HG03558 (cell line): ENCODE data around the gene G2E3.
"Not testable (repeated sequence)": the region's sequence is repeated elsewhere in the genome, so short reads cannot be mapped to it uniquely, and the experiment has no call there.

ENCODE experiments used
- ATAC-seq: cut with Tn5 transposase; IDR thresholded peaks from one replicate; pipeline ENCODE4 v1.9.1; 2021; ENCODE audit warnings: moderate number of reproducible peaks; ENCODE audit not compliant: unreplicated experiment; ENCODE audit errors: extremely low read depth

G2E3 gene, protein sequence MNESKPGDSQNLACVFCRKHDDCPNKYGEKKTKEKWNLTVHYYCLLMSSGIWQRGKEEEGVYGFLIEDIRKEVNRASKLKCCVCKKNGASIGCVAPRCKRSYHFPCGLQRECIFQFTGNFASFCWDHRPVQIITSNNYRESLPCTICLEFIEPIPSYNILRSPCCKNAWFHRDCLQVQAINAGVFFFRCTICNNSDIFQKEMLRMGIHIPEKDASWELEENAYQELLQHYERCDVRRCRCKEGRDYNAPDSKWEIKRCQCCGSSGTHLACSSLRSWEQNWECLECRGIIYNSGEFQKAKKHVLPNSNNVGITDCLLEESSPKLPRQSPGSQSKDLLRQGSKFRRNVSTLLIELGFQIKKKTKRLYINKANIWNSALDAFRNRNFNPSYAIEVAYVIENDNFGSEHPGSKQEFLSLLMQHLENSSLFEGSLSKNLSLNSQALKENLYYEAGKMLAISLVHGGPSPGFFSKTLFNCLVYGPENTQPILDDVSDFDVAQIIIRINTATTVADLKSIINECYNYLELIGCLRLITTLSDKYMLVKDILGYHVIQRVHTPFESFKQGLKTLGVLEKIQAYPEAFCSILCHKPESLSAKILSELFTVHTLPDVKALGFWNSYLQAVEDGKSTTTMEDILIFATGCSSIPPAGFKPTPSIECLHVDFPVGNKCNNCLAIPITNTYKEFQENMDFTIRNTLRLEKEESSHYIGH

DNA sequence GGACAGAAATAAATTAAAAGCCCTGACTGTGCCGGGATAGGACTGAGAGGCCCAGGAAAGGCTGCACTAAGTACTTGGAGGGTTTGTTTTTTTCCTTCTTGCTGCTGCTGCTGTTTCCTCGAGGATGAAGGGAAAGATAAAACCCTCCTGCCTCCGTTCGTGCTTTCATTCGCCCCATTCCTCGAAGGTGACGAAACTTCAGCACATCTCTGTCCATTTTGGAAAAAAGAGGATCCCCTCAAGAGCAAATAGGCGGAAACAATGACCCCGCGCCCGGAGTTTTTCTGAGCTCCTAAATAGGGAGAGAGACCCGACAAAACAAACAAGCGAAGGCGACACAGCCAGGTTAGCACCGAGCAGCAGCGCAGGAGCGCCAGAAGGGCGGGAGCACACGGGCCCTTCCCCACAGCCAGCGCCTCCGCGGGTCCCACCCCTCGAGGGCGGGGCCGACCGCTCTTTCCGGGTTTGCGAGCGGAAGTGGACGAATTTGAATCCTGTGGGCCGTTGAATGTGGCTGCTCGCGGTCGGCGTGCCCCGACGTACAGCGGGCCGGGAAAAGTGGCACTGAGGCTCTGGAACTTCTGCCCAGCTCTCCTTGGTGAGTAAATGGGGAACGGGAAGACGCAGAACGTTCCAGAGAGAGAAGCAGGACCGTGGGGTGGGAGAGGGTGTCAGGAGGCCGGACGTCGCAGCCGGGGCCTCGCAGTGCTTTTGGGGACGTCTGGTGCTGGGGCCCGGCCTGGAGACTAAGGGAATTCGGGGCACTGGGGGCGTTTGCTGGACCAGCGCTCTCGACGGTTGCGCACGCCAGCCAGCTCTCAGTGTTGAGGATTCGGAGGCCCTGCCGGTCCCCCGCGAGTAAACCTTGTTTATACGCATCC is at the start of gene G2E3:
G2E3 (plus strand) TSS at position 484 of the 881 bp plus-strand sequence. CDS start 21,922 bp downstream, outside the sequence.
- peak; percentile 93 for ATAC-seq

DNA sequence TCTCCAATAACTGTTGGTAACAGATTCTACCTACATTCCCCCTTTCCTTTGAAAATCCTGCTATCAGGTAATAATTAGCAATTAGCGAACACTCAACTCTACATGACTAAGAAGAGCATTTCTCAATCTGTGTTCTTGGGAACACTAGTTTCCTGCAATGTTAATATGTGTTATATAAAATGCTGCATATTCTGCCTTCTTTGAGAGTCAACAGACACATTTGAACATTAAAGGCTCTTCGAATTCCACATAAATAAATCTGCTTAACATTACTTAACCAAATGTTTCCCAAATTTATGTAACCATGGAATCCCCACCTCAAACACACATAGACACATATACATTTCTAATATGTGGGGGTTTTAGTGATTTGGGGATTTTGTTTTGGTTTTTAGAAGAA is 41.2 kb upstream of the G2E3 start:
- ATAC-seq, result no peak

DNA sequence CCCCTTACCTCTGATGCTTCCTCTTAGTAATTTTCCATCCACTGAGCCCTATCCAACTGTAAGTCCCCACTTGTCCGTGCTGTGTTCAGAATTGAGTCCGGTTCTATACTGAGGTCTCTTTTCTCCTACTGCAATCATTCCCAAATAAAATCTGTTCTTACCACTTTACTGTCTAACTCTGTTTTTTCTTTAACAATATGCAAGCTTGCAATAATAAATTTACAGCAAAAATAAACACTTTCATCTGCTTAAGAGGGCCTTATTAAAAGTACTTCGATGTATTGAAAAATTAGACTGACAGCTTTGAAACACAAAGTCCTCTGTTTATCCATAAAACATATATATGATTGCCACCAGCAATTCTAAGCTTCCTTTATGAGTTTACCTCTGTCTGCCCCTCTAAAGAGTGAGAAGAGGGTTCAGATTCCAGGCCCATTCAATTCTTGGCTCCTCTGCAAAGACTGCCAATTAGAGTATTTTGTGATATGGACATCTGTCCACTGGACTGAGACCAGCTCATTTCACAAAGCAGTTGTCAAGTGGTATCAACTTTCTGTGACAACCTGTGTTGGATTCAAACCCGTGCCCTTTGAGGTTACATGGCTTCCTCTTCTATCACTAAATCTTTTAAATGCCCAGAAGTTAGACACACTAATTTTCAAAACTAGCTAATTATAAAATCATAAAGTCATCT is 39.9 kb upstream of the G2E3 start:
- no peak for ATAC-seq

DNA sequence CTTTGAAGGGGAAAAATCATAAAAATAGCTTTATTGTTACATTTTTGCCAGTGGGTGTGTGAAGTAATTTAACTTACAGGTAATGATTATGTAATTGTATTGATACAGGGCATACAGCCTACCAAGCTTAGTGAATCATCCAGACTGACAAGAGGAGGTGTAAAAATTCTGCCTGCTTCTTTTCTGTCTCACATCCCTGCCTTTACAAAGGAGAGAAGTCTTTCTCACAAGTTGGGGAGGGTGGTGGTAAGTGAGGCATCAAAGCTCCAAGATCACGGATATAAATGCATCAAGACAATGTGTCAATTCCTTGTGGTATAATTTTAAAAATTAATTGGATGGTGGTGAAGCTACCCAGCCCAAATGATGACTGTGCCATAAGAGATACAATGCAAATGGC is 39.0 kb upstream of the G2E3 start:
- no peak for ATAC-seq

DNA sequence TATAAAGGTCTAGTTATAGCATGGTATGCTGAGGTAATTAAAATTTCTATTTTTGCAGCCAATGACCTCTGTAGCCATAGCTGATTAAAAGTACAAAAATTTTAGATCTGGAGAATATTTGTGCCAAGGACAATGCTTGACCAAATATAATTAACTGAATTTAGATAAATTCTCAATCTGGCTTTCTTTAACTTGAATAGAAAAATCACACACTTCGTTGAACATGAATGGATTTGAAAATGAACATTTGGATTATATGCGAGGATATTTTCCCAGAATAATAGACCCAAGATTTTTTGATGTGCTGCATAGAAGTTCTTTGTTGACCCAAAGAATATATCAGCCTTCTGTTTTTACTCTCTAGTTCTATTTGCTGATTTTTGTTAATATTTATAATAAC is 38.4 kb upstream of the G2E3 start:
- no peak for ATAC-seq

DNA sequence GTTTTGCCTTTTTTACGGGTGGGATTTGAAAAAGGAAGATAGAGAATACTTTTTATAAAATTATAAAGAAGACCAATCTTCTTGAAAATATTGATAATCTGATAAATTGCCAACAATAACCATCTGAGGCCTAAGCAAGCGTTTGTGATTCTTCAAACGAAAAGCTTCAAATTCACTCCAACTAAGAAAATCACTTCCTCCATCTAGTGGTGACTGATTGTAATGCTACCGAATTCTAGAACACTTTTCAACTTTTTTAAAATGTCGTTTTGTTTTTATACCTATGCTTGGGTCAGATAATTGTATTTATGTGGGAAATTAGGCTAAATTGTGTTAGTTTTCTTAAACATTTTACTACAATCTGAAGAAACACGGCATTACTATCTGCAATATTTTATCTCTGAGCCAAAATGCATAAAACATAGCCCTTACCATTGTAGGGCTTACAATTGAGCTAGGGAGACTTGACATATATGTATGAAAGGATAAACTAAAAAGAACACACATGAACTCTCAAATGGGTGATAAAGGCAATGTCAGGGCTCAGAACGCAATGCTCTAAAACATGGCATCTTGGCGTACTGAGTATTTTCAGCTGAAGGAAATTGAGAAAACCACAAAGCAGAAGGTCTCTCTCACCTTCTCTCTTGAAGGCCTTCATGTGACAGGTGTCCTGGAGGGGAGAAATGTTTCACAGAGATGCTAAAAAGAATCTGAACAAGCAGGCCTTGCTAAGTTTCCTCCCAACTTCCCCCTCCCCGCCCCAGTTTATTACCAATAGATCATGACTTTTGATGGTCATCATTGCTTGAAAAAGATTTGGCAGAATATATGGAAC is 36.8 kb upstream of the G2E3 start:
- ATAC-seq, result no peak

DNA sequence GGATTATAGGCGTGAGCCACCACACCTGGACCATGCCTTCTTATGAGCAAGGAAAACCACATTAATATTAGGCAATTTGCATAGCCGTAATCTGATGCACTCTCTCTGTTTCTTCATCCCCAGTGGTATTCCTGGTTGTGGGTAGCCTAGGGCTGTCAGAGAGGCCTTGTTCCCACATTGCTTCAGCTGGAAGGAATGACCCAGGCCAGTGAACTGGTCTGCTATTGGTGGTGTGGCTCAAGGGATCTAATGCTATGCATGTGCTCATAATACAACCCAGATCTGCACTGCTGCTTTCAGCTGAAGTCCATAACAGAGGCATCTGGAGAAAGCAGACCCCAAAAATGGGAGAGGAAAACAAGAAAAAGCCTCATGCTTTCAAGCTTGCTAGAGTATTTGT is 33.1 kb upstream of the G2E3 start:
- ATAC-seq, result no peak

DNA sequence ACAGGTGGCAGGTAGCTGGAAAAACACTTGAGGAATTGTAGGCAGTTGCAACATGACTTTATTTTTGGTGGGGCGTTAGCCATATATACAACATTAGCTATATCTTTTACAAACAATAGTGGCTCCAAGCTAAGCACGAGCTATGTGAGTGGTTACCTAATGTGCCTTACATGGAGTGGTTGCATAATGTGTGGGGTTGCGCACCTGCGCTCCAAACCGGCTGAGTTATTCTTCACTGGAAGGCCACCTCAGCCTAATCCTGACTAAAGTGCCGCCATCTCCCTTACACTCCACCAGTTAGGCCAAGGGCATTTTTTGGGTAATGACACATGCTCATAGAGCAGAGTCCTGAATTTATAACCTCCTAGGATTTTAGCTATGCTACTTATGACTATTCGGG is 31.8 kb upstream of the G2E3 start:
- no peak for ATAC-seq

DNA sequence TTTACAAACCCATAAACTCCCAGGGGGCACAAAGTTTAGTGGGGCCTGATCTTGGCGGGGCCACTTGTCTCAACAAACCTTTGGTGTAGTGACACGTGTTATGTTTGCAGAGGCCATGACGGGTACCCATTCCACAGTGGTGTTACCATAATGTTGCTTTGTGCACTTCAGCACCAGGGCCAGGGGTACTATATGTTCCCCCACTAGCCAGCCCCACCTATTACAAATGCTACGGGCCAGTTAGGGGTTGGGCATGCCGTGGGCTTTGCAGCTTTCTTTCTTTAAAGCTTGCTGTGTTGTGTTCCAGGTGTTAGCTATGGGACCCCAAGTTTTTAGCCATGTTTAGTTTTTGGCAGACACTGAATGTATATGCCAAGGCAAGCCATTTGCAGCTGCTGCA is 30.8 kb upstream of the G2E3 start:
- no peak for ATAC-seq

DNA sequence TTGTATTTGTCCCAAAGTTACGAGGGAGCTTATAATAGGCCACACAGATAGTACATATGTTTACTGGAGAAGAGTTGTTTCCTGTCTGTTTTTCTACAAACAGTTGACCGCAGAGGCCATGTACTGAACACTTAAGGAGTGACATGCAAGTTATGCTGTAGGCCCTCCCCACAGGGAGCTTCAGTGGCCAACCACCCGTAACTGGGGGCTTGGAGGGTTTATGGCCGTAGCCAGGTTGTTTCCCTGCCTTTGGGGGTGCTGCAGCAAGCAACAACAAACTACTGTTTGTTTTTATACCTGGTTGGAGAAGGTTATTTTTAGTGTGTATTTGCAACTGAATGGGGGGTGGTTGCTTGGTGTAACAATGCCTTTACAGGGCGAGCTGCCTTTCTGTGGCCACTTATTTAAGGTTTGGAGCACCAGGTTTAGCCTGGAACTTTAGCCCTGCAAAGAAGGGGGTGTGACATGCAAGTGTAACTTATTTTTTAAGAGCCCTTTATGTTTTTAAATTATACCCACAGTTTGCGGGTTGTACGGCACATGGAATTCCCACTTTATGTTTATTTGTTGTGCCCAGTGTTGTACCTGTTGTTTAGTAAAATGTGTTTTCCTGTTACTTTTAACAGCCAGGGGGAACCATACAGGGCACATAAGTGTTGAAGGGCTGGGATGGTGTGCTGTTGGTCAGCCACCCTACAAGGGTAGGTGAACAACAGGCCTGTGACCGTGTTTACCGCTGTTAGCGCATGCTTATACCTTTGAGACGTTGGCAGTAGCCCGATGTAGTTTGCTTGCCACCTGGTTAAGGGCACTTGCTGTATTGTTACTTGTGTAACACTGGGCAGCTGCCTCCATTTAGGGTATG is 29.9 kb upstream of the G2E3 start:
- no peak for ATAC-seq

DNA sequence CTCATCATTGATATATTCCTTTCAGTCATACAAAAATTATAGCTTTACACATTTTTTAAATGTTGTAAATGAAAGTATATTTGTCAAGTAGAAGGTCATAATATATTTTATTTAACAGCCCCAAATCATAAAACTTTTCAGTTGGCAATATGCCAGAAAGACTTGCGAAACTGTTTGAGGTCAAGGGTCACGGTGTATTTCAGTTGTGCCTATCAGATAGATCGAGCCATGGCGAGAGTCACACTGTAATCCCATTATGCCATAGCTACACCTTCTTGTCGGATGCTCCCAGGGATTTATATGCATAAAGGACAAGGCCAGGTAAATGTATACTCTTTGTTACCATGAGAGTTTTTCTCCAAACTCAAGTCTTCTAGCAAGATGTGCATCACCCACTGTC is 26.7 kb upstream of the G2E3 start:
- no peak for ATAC-seq

DNA sequence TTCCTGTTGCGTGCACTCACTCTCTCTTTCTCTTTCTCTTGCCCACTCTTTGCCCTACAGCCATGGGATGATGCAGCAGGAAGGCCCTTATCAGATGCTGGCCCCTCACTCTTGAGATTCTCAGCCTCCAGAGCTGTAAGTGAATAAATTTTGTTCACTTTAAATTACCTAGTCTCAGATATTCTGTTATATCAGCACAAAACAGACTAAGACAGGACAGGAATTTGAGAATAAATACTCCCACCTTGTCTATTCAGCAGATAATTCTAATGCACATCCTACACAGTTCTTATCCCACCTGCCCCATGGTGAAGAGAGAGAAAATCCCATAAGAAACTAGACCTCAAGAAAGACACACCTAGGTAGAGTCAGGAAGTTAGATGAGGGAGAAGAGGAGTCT is 25.8 kb upstream of the G2E3 start:
- ATAC-seq, result no peak

DNA sequence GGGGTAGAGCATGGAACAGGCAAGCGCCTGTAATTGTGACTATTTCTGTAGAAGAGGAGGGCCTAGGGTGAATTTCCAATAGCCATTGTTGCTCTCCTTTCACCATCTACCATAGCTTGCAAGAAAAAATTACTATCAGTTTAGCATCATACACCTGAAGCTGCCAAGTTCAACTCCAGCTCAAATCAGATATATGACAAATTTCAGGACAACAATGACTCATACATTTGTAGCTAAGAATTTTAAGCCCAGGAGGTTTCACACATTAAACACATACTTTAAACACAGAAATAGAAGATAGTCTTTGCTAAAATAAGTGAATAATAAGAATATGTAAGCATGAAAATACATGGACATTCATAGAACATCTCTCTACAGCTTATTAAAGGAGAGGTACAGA is 17.6 kb upstream of the G2E3 start:
- ATAC-seq, result no peak

DNA sequence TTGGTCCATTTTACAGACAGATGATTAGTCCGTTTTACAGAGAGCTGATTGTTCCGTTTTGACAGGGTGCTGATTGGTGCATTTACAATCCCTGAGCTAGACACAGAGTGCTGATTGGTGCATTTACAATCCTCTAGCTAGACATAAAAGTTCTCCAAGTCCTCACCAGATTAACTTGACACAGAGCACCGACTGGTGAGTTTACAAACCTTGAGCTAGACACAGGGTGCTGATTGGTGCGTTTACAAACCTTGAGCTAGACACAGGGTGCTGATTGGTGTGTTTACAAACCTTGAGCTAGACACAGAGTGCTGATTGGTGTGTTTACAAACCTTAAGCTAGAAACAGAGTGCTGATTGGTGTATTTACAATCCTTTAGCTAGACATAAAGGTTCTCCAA is 12.2 kb upstream of the G2E3 start:
- ATAC-seq, result not testable (repeated sequence)

DNA sequence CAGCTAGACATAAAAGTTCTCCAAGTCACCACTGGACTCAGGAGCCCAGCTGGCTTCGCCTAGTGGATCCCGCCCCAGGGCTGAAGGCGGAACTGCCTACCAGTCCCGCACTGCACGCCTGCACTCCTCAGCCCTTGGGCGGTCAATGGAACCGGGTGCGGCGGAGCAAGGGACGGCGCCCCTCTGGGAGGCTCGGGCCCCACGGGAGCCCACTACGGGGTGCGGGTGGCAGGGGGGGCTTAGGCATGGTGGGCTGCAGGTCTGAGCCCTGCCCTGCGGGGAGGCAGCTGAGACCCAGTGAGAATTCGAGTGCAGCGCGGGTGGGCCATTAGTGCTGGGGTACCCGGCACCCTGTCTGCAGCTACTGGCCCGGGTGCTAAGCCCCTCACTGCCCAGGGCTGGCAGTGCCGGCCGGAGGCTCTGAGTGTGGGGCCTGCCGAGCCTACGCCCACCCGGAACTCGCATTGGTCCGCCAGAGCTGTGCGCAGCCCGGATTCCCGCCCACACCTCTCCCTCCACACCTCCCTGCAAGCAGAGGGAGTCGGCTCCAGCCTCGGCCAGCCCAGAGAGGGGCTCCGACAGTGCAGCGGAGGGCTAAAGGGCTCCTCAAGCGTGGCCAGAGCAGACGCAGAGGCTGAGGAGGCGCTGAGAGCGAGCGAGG is 11.4 kb upstream of the G2E3 start:
- ATAC-seq, result no peak

DNA sequence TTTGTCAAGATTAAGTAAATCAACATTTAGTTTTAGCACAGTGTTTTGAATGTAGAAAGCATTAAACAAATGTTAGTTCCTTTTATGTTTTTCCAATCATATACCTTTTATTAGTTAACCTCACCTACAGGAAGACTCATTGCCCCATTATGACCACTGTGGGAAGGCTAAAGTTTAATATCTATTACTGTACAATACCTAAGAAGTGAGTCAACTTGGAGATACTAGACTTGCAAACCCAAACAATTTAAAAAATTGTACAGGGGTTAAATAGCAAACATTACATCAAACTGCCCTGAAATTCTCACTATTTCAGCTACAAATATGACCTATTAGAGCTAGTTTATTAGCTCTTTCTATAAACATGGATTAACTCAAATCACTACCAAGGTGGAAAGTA is 8.6 kb upstream of the G2E3 start:
- no peak for ATAC-seq

DNA sequence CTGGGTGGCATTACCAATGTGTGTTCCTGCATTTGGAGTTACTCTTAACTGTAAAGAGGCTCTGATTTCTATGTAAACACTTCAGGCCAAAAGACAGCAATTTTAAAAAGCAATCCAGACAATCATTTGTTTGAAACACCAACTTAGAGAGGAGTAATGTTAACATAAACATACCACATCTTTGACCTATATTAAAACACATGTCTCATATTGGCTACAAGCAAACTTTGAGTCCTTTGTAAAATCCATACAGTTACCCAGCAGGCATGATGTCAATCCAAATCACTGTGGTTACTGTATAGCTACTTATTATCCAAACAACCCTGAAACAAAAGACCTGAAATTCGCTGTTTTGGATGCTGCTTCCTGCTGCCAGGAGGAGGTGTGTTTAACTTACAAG is 7.5 kb upstream of the G2E3 start:
- ATAC-seq, result no peak
